ENCODE data around the gene DYDC2.
A peak's percentile ranks its signal among the peaks of the same experiment; 100 is the strongest.
"Not testable (repeated sequence)": the region's sequence is repeated elsewhere in the genome, so short reads cannot be mapped to it uniquely, and the experiment has no call there.

The DYDC2 gene

GRCh38 chr10:80356563-80356988 lies at the start of gene DYDC2, which contains the start of gene DYDC1:
Gene DYDC2, plus strand, starts transcription at chr10:80356781. Its CDS starts 5,663 bp downstream, at chr10:80362444.
Gene DYDC1, minus strand, starts transcription at chr10:80356755. Its CDS starts 4,154 bp downstream, at chr10:80352601.
- DNase-seq (ENCODE audit: low read depth in 3 of 3), result peak; percentile 18 to 50 (median 26)

DNA sequence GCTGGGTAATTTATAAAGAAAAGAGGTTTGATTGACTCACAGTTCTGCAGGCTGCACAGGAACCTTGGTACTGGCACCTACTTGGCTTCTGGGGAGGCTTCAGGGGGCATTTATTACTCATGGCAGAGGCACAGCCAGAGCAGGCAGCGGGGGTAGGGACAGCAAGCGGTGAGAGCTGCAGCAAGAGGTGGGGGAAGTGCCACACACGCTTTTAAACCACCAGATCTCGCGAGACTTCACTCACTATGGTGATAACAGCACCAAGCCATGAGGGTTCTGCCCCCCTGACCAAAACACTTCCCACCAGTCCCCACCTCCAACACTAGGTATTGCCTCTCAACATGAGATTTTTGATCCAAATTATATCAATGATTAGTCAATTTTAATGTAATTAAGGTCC lies 43.1 kb upstream of the DYDC2 start:
- no peak for DNase-seq (ENCODE audit: low read depth in 3 of 3)

DNA sequence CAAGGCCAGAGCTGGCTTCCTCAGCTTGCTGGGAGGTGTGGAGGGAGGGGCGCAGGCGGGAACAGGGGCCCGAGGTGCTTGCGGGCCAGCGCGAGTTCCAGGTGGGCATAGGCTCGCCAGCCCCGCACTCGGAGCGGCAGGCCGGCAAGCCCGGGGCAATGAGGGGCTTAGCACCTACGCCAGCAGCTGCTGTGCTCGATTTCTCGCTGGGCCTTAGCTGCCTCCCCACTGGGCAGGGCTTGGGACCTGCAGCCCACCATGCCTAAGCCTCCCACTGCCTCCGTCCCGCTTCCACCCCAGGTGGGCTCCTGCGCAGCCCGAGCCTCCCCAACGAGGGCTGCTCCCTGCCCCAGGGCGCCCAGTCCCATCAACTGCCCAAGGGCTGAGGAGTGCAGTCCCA lies 41.2 kb upstream of the DYDC2 start:
- no peak for DNase-seq (ENCODE audit: low read depth in 3 of 3)

DNA sequence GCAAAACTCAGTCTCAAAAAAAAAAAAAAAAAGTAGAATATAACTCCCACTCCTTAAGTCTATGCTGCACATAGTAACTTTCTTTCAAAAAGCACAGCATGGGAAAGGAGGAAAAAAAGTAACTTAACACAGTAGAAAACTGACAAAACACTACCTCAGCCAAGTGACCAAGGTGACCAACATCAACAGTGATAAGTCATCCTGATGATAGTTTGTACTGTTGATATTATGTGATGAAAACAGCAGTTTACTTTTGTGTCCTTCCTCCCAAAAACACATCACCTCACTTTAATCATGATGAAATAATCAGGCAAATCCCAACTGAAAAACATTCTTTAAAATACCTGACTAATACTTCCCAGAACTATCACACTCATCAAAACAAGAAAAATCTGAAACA lies 37.8 kb upstream of the DYDC2 start:
- no peak for DNase-seq (ENCODE audit: low read depth in 3 of 3)

DNA sequence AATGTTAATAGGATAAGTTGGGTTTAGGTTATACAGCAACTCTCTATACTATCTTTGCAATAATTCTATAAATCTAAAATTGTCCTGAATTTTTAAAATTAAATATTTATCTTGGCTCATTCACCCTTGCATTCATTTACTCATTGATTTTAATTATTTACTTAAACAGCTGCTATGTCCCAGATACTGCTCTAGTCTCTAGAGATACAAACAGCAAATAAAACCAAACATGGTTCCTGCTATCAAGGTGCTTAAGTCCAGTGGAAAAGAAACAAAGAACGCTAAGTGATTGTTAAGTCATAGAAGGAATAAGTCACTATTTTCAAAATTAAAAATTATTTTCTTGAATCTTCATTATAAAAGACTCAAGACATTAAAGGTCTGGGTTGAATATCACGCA lies 37.3 kb upstream of the DYDC2 start:
- no peak for DNase-seq (ENCODE audit: low read depth in 3 of 3)

DNA sequence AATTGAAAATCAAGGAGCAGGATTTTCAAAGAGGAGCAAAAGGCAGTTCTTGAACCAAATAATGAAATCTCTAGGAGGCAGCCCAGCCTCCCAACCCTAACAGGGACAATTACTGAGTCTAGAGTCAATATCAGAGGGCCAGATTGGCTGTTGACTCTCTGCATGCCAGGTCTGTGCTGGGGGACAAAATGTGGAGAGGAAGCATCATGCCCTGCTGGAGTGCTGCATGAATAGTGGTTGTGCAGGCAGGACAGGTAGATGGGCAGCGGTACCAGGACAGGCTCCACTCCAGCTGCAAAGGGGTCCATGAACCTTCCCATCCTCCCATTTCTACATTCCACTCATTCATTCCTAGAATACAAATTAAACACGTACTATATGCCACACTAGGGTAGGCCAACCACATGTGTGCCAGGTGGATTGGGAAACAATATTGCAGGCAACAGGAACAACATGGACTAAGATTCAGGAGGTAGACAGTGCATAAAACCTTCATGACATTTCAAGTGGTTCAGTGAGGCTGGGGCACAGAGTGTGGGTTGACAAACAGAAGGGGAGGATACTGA lies 36.8 kb upstream of the DYDC2 start:
- no peak for DNase-seq (ENCODE audit: low read depth in 3 of 3)

DNA sequence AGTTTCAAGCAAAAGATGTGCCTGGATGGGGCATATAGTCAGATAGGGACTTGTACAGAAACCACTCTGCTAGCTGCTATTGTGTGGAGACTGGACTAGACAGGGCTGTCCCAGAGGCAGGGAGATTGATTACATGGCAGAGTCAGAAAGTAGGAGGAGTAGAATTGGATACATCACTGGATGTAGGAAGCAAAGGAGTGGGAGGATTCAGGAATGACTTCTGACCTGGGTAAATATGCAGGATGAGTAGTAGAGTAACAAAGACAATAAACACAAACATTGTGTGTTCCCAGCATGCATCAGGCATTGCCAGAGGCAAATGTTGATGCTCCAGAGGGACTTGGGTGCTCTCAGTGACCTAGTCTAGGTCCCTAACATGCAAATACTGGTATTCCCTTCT lies 36.2 kb upstream of the DYDC2 start:
- no peak for DNase-seq (ENCODE audit: low read depth in 3 of 3)

GRCh38 chr10:80321183-80321582 lies 35.4 kb upstream of the DYDC2 start:
- DNase-seq (ENCODE audit: low read depth in 3 of 3), result no peak

DNA sequence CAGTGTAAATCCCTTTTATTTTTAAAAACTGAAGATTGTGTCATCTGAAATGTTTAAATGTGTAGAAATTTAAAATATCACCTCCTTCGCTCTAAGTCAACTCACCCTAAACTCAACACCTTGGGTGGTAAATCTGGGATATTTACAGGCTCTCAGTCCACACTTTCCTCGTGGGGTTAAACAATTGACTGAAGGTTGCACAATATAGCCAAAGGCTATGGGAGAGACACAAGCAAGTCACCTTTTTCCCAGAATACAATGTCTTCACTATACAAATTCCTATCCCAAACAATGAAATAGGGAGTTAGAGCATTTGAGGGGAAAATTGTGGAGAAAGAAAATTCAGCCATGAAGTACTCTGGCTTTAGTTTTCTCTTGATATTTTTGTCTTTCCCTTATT lies 34.4 kb upstream of the DYDC2 start:
- no peak for DNase-seq (ENCODE audit: low read depth in 3 of 3)

DNA sequence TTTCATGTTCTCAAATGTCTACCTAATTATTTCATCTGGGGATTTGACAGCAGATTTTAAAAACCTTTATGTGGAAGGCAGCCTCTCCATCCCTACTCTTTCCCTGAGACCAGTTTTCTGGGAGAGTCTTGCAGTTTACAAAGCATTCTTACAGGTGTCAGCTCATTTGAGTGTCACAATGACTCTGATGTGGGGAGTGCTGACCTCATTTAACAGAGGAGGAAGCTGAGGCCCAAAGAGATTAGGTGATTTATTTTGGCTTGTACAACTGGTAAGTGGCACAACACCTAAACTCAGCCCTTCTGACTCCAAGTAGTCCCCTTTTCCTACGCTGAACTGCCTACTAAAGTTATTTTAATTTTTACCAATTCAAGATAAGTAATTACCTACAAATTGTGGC lies 33.9 kb upstream of the DYDC2 start:
- no peak for DNase-seq (ENCODE audit: low read depth in 3 of 3)

DNA sequence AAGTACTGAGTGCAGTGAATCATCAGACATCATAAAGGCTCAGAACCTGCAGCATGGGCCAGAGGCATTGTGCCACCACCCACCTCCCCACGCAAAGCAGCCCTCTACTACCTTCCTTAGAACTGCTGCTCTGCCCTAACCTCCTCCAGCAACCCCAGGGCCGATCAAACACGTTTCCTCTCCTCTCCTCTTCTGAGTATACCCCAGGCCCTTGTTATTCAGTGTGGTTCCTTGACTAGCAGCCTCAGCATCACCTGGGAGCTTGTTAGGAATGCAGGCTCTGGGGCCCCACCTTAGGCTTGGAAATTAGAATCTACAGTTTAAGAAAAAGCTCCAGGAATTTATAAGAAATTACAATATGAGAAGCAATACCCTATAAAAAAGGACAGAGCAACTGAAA lies 33.3 kb upstream of the DYDC2 start:
- no peak for DNase-seq (ENCODE audit: low read depth in 3 of 3)

- DNase-seq (ENCODE audit: low read depth in 3 of 3), result no peak
These were observed 32.5 kb upstream of the DYDC2 start for GRCh38 chr10:80324086-80324485.

DNA sequence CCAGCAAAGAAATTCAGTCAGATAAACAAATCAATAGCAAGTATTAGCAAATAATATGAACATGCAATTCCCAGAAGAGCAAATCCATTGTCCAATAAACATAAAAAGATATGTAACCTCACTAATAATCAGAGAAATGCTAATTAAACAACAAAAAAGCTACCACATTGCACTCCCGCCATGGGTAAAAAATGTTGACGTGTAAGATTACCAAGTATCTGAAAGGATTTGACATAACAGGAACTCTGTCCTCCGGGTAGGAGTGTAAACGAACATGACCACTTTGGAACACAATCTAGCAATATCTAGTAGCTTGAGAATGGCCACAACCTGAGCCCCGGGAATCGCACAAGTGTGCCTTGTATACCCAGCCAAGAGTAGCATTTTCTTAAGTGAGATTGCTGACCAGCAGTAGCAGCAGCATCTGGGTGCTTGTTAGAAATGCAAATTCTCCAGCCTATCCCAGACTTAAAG lies 31.7 kb upstream of the DYDC2 start:
- no peak for DNase-seq (ENCODE audit: low read depth in 3 of 3)

DNA sequence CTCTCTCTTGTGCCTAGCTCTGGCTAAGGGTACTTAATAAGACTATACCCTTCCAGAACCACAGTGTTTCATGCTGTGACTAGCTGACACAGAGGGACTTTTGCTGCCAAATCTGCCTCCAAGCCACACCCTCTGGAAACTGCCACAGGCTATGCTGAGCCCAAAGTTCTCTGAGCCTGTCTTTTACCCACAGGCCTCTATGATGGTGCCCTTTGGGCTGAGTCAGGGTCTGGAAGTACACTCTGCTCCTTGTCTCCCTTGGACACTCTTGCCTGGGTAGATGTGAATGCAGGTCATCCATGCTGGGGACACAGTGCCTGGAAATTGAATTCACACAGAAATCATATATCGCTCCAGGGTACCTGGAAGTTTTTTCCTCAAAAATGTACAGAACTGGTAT lies 22.6 kb upstream of the DYDC2 start:
- DNase-seq (ENCODE audit: low read depth in 3 of 3), result no peak

DNA sequence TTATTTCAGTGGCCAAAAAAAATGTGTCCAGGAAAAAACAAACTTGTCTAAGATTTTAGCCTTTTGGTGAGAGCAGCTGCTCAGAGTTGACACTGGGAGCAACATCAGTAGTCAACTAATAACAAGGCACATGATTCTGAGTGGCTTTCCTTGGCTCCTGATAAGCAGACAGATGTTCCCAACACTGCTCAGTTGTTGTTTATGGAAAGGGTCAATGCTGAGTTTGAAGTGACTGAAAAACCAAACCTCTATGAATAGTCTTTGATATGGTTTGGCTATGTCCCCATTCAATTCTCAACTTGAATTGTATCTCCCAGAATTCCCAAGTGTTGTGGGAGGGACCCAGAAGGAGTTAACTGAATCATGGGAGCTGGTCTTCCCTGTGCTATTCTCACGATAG lies 12.3 kb upstream of the DYDC2 start:
- DNase-seq (ENCODE audit: low read depth in 3 of 3), result no peak

- no peak for DNase-seq (ENCODE audit: low read depth in 3 of 3)
These were observed 11.7 kb upstream of the DYDC2 start for GRCh38 chr10:80344912-80345311.

GRCh38 chr10:80350251-80350650 lies 6.3 kb upstream of the DYDC2 start:
- DNase-seq (ENCODE audit: low read depth in 3 of 3), result no peak

- no peak for DNase-seq (ENCODE audit: low read depth in 3 of 3)
These were observed 5.4 kb upstream of the DYDC2 start for GRCh38 chr10:80351220-80351619.

DNA sequence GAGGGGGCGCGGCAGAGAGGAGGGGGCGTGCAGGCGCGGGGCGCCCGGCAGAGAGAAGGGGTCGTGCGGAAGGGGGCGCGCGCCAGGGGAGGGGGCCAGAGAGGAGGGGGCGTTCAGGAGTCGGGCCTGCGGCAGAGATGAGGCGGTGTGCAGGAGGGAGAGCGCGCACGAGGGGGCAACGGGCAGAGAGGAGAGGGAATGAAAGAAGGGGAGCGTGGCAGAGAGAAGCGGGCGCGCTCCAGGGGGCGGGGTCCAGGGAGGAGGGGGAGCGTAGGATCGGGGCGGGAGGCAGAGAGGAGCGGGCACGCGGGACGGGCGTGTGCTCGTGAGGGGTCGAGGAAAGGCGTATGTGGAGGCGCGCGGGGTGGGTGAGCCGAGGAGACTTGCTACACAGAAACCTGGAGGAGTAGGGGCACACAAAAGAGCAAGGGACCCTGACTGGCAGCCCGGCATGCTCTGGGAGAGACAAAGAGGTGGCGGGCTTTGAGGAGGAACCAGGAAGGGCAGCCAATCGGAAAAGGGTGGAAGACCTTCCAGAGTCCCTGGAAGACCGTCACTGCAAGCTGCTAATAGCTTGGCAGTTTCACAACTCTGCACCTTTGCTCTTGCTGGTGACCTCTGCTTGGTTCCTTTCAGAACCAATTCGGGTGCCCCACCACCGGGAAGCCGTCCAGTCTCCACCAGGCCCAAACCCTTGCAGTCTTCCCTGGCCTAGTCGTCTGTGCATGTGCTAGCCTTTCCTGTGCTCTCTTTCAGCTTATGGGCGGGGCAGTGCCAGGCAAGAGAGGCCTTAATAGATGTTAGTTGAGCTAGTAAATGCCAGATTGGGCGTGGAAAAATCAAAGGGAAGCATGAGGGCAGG lies 639 bp downstream of the DYDC2 start:
- DNase-seq (ENCODE audit: low read depth in 3 of 3), result no peak

DNA sequence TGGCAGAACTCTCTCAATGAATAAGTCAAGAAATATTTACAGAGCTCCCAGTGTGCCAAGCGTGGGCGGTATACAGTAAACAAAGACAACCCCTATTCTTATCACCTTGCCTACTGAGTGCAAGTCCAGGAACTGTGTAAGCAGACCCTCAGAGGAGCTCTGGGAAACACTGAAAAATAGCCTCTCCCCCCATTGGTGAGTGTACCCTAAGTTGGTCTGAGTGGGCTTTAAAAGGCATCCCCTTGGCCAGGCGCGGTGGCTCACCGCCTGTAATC lies 1.2 kb downstream of the DYDC2 start:
- no peak for DNase-seq (ENCODE audit: low read depth in 3 of 3)

DNA sequence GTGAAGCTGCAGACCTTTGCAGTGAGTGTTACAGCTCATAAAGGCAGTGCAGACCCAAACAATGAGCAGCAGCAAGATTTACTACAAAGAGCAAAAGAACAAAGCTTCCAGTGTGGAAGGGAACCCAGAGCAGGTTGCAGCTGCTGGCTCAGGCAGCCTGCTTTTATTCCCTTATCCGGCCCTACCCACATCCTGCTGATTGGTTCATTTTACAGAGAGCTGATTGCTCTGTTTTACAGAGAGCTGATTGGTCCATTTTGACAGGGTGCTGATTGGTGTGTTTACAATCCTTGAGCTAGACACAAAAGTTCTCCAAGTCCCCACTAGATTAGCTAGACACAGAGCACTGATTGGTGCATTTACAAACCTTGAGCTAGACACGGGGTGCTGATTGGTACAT lies 2.3 kb downstream of the DYDC2 start:
- DNase-seq (ENCODE audit: low read depth in 3 of 3), result not testable (repeated sequence)

- no peak for DNase-seq (ENCODE audit: low read depth in 3 of 3)
These were observed 3.1 kb downstream of the DYDC2 start for GRCh38 chr10:80359644-80360043.

- DNase-seq (ENCODE audit: low read depth in 3 of 3), result no peak
These were observed 8.9 kb downstream of the DYDC2 start for GRCh38 chr10:80365510-80365909.

DNA sequence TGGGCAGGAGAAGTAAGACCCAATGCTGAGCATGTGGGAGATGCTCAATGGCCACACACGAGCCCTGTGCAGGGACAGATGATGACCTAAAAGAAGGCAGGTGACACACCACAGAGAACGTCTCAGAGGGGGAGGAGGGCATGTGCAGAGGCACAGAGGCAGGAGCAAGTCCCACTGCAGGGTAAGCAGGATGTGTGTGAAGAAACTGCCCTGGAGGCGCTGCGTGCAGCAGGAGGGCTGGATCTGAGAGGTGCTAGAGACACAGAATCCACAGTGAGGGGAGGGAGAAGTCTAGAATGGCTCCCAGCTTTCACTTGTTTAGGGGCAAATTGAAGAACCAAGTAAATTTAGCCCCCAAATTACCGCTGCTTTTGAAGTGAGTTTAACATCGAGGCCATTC lies 14.9 kb downstream of the DYDC2 start:
- DNase-seq (ENCODE audit: low read depth in 3 of 3), result no peak

All from stimulated activated CD4-positive, alpha-beta T cell treated with anti-CD3 and anti-CD28 coated beads, TNF-alpha, amount 100 ng/mL, for 48 hours (primary cell).